NCI-H446 (cell line): ENCODE results near the gene C16orf86.

Experiments used
- DNase-seq, 2 experiments: peaks; one replicate each; lab custom pipeline; 2025; lab: John Stamatoyannopoulos, UW

Gene C16orf86

GRCh38 chr16:67666559-67667452 is at the start of gene C16orf86, which contains the start of gene ENKD1:
Gene C16orf86 (plus strand): TSS chr16:67666814. CDS start chr16:67666971, 157 bp downstream.
Gene ENKD1 (minus strand): TSS chr16:67666750. CDS start chr16:67666442, 308 bp downstream.
- DNase-seq = peak in 1 of 2 experiments; percentile 71

- DNase-seq = no peak
Measured at GRCh38 chr16:67628216-67628615, 38.4 kb upstream of the C16orf86 start.

- DNase-seq = no peak
Measured at GRCh38 chr16:67632415-67633172, 34.0 kb upstream of the C16orf86 start.

GRCh38 chr16:67636713-67637112 is 29.9 kb upstream of the C16orf86 start:
- no peak for DNase-seq

GRCh38 chr16:67637625-67638024 is 29.0 kb upstream of the C16orf86 start:
- DNase-seq = no peak

- DNase-seq = peak; percentile 57 to 80
Measured at GRCh38 chr16:67641779-67642708, 24.6 kb upstream of the C16orf86 start.

- no peak for DNase-seq
Measured at GRCh38 chr16:67644038-67644437, 22.6 kb upstream of the C16orf86 start.

- DNase-seq = no peak
Measured at GRCh38 chr16:67645397-67646121, 21.1 kb upstream of the C16orf86 start.

GRCh38 chr16:67647111-67647651 is 19.4 kb upstream of the C16orf86 start:
- no peak for DNase-seq

- no peak for DNase-seq
Measured at GRCh38 chr16:67647681-67648080, 18.9 kb upstream of the C16orf86 start.

- DNase-seq = no peak
Measured at GRCh38 chr16:67648088-67648763, 18.4 kb upstream of the C16orf86 start.

GRCh38 chr16:67648764-67649407 is 17.7 kb upstream of the C16orf86 start:
- no peak for DNase-seq

- DNase-seq = no peak
Measured at GRCh38 chr16:67649494-67649931, 17.1 kb upstream of the C16orf86 start.

- DNase-seq = no peak
Measured at GRCh38 chr16:67650023-67650422, 16.6 kb upstream of the C16orf86 start.

GRCh38 chr16:67651039-67651438 is 15.6 kb upstream of the C16orf86 start:
- no peak for DNase-seq

- no peak for DNase-seq
Measured at GRCh38 chr16:67651847-67652246, 14.8 kb upstream of the C16orf86 start.

GRCh38 chr16:67652578-67653127 is 14.0 kb upstream of the C16orf86 start:
- DNase-seq = no peak

GRCh38 chr16:67653128-67653788 is 13.4 kb upstream of the C16orf86 start:
- DNase-seq = peak in 1 of 2 experiments; percentile 16
